ENCODE measurements around the gene MTMR12. TPM values are rescaled to one million over a fixed set of nuclear protein-coding genes. Genes with fewer than 3 reads are reported as not detected.

The MTMR12 gene
- total RNA-seq, 4 donors from 2014 or later: 35.8 to 40.0 (median 38.1) TPM

DNA sequence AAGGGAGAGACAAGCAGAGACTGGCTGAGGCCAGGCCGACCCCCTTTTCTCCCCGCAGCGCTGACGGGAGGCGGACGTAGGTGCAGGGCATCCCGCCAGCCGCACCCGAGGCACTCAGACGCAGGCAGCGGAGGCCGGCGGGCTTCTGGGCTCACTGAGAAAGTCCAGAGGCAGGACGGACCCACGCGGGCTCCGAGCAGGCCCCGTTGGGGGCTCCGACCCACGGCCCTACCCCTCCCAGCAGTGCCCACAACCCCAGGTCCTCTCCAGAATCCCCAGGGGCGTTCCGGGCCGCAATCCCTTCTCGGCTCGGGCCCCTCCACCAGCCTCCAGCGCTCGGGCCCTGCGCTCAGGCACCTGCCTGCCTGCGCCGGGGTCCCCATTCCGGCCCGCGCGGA is 543 bp downstream of the MTMR12 start:
- H3K27me3 ChIP-seq: no peaks in the 10 kb centered on the region
- peak overlapping the region; percentile 58 to 95 (median 84) for H3K4me3 ChIP-seq
- H3K27ac ChIP-seq: peak overlapping the region; percentile 92 to 98 (median 96)
- H3K36me3 ChIP-seq: no peaks in the 10 kb centered on the region
- no peaks in the 10 kb centered on the region for H3K9me3 ChIP-seq
- peaks cover 4 to 54% (median 24%) of the 10 kb centered on the region in 4 donors for H3K4me1 ChIP-seq
- WGBS, 2 donors: 0% methylated on average over 13 to 22 of the region's 34 CpGs
- peak in 1 of 2 donors; percentile 3 for TF ChIP-seq EP300 (IDR thresholded peaks at IDR 0.05)
- no peak for TF ChIP-seq CTCF (IDR thresholded peaks at IDR 0.05)
- peak; percentile 44 to 47 for DNase-seq (ENCODE audit: low spot score in 2 of 2)

DNA sequence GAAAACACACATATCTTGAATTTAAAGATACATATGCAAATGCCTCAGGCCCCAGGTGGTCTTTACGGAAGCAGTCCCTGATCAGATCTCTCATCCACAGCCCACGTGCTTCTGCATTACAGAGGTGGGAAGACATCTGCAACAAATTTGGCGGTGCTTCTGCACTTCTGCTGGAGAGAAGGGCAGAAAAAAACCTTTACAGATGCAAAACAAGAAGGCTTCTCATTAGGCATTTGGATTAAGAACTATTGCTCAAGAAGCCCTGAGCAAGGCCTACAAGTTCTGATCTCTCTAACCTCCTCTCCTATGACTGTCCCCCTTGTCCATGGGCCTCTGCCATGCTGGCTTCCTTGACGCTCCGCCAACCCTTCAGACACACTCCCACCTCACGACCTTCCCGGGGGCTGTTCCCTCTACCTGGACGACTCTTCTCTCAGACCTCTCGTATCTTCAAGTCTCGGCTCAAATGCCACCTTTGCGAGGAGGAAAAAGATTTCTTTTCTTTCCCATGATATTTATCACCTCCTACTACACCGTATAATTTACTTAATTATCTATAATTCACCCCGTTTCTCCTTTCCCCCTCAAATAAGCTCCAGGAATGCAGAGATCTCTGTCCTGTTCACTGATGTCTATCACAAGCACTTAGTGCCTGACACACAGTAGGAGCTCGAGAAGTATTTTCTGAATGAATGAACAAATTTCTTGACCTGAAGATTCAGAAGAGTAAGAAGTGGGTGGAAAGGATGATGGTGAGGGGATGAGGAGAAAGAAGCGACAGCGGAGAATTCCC is 1.1 kb downstream of the MTMR12 start:
- H3K4me1 ChIP-seq: peaks cover 4 to 60% (median 26%) of the 10 kb centered on the region in 4 donors
- H3K27ac ChIP-seq: peak overlapping the region; percentile 92 to 98 (median 96)

DNA sequence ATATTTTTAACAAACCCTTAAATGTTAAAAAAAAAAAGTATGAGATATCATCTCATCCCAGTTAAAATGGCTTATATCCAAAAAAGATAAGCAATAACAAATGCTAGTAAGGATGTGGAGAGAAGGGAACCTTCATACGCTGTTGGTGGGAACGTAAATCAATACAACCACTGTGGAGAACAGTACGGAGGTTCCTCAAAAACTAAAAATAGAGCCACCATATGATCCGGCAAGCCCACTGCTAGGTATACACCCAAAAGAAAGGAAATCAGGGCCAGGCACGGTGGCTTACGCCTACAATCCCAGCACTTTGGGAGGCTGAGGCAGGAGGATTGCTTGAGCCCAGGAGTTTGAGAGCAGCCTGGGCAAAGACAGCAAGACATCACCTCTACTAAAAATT is 3.0 kb downstream of the MTMR12 start:
- 82 to 86% methylated on average over 6 of the region's 6 CpGs for WGBS, 2 donors
- H3K4me3 ChIP-seq: no peak overlapping the region
- H3K36me3 ChIP-seq: no peaks in the 10 kb centered on the region
- no peak for DNase-seq (ENCODE audit: low spot score in 2 of 2)
- H3K27me3 ChIP-seq: no peaks in the 10 kb centered on the region
- TF ChIP-seq CTCF (IDR thresholded peaks at IDR 0.05) (no peak), EP300 (IDR thresholded peaks at IDR 0.05) (no peak), POLR2A (IDR thresholded peaks at IDR 0.05) (no peak)
- H3K9me3 ChIP-seq: no peaks in the 10 kb centered on the region
- H3K4me1 ChIP-seq: peaks cover 4 to 65% (median 26%) of the 10 kb centered on the region in 4 donors
- H3K27ac ChIP-seq: peak overlapping the region in 2 of 4 donors; percentile 28 to 38

More for the DNA sequence above, 1.1 kb downstream of the MTMR12 start:
- H3K36me3 ChIP-seq: no peaks in the 10 kb centered on the region
- DNase-seq (ENCODE audit: low spot score in 2 of 2): no peak
- TF ChIP-seq CTCF (IDR thresholded peaks at IDR 0.05) (no peak), EP300 (IDR thresholded peaks at IDR 0.05) (no peak), POLR2A (IDR thresholded peaks at IDR 0.05) (no peak)
- H3K9me3 ChIP-seq: no peaks in the 10 kb centered on the region
- peak overlapping the region; percentile 58 to 95 (median 84) for H3K4me3 ChIP-seq
- no peaks in the 10 kb centered on the region for H3K27me3 ChIP-seq
- WGBS, 2 donors: 22 to 27% methylated on average over 16 of the region's 16 CpGs

GRCh38 chr5:32308946-32309345 is 3.8 kb downstream of the MTMR12 start:
- H3K36me3 ChIP-seq: no peaks in the 10 kb centered on the region
- TF ChIP-seq CTCF (IDR thresholded peaks at IDR 0.05) (no peak), EP300 (IDR thresholded peaks at IDR 0.05) (peak; percentile 17 to 72)
- peak in 1 of 2 donors; percentile 11 for DNase-seq (ENCODE audit: low spot score in 2 of 2)
- H3K4me3 ChIP-seq: no peak overlapping the region
- H3K4me1 ChIP-seq: peaks cover 4 to 69% (median 26%) of the 10 kb centered on the region in 4 donors
- H3K27me3 ChIP-seq: no peaks in the 10 kb centered on the region
- WGBS, 2 donors: 21% methylated on average over 3 of the region's 3 CpGs
- no peaks in the 10 kb centered on the region for H3K9me3 ChIP-seq
- H3K27ac ChIP-seq: peak overlapping the region in 2 of 4 donors; percentile 54 to 67

GRCh38 chr5:32307769-32308194 is 5.0 kb downstream of the MTMR12 start:
- 92 to 94% methylated on average over 4 of the region's 4 CpGs for WGBS, 2 donors
- no peak for TF ChIP-seq EP300 (IDR thresholded peaks at IDR 0.05)
- no peak for TF ChIP-seq CTCF (IDR thresholded peaks at IDR 0.05)
- TF ChIP-seq POLR2A (IDR thresholded peaks at IDR 0.05): no peak
- Histone ChIP-seq H3K36me3 (no peaks in the 10 kb centered on the region), H3K4me3 (no peak overlapping the region), H3K27me3 (no peaks in the 10 kb centered on the region), H3K9me3 (no peaks in the 10 kb centered on the region), H3K27ac (peak overlapping the region in 2 of 4 donors; percentile 54 to 67), H3K4me1 (peaks cover 4 to 72% (median 29%) of the 10 kb centered on the region in 4 donors)
- DNase-seq (ENCODE audit: low spot score in 2 of 2): no peak
